Epithelial cell of esophagus (primary cell): Measurements from ENCODE around the gene GRIK5.

Experiments used
- DNase-seq: peaks from one replicate; pipeline ENCODE4 v3.0.0; 2010; ENCODE audit warnings: low read depth
- H3K4me3 ChIP-seq: 2 replicates; pipeline ENCODE4 v1.5.1; 2011; ENCODE audit warnings: mild to moderate bottlenecking, low read length, control low read depth
- CTCF ChIP-seq: IDR thresholded peaks from 2 replicates; pipeline ENCODE4 v1.5.1; 2011; ENCODE audit warnings: low read depth, mild to moderate bottlenecking, low read length, control low read depth, inconsistent platforms; ENCODE audit not compliant: insufficient read depth; ENCODE audit errors: missing control alignments

GRIK5 gene

GRCh38 chr19:41960973-41961372 lies 109.0 kb downstream of the GRIK5 start:
- TF ChIP-seq CTCF, result no peak

GRCh38 chr19:41959056-41960053 lies 110.7 kb downstream of the GRIK5 start, which contains the start of gene RABAC1:
Gene RABAC1, minus strand, starts transcription at chr19:41959321. Its CDS starts 29 bp downstream, at chr19:41959292.
- peak within 1 kb of the TSS; percentile 86 for H3K4me3 ChIP-seq
- peak; percentile 94 for DNase-seq
- peak; percentile 14 for TF ChIP-seq CTCF

More at GRCh38 chr19:41960973-41961372, 109.0 kb downstream of the GRIK5 start:
- no peak overlapping the region for H3K4me3 ChIP-seq
- no peak for DNase-seq

- DNase-seq, result peak; percentile 82
- peak overlapping the region; percentile 86 for H3K4me3 ChIP-seq
- TF ChIP-seq CTCF, result no peak
Measured at GRCh38 chr19:41958367-41959055, 111.5 kb downstream of the GRIK5 start.

GRCh38 chr19:41957838-41958366 lies 112.1 kb downstream of the GRIK5 start:
- peak overlapping the region; percentile 86 for H3K4me3 ChIP-seq
- TF ChIP-seq CTCF, result peak; percentile 94
- peak; percentile 91 for DNase-seq

- DNase-seq, result no peak
- H3K4me3 ChIP-seq, result no peak overlapping the region
- TF ChIP-seq CTCF, result no peak
Measured at GRCh38 chr19:41957161-41957837, 112.7 kb downstream of the GRIK5 start.

GRCh38 chr19:41956621-41957020 lies 113.4 kb downstream of the GRIK5 start:
- DNase-seq, result no peak
- H3K4me3 ChIP-seq, result no peak overlapping the region
- no peak for TF ChIP-seq CTCF
